HuH-7 (cell line): Measurements from ENCODE around the gene BMPR1B.

Experiments
- DNase-seq: peaks from one replicate; pipeline ENCODE4 v3.0.0; 2011; ENCODE audit warnings: low spot score

BMPR1B gene

GRCh38 chr4:94960708-94961107, 203.0 kb downstream of the BMPR1B start:
- DNase-seq = no peak

GRCh38 chr4:94961420-94961819, 203.7 kb downstream of the BMPR1B start:
- no peak for DNase-seq

GRCh38 chr4:94962484-94962883, 204.7 kb downstream of the BMPR1B start:
- DNase-seq = no peak

GRCh38 chr4:94965852-94966251, 208.1 kb downstream of the BMPR1B start:
- no peak for DNase-seq

GRCh38 chr4:94968493-94968892, 210.7 kb downstream of the BMPR1B start:
- no peak for DNase-seq

GRCh38 chr4:94970650-94971049, 212.9 kb downstream of the BMPR1B start:
- no peak for DNase-seq

- no peak for DNase-seq
Observed at GRCh38 chr4:94974773-94975172, 217.0 kb downstream of the BMPR1B start.

- no peak for DNase-seq
Observed at GRCh38 chr4:94976371-94977011, 218.7 kb downstream of the BMPR1B start.

- no peak for DNase-seq
Observed at GRCh38 chr4:94978904-94979303, 221.1 kb downstream of the BMPR1B start.

- no peak for DNase-seq
Observed at GRCh38 chr4:94979621-94980020, 221.9 kb downstream of the BMPR1B start.

GRCh38 chr4:94995684-94996394, 238.1 kb downstream of the BMPR1B start:
- no peak for DNase-seq

GRCh38 chr4:95000076-95000648, 242.4 kb downstream of the BMPR1B start:
- no peak for DNase-seq

GRCh38 chr4:95004912-95005311, 247.2 kb downstream of the BMPR1B start:
- DNase-seq = no peak

GRCh38 chr4:95007998-95008397, 250.2 kb downstream of the BMPR1B start:
- DNase-seq = no peak

GRCh38 chr4:95013236-95013635, 255.5 kb downstream of the BMPR1B start:
- no peak for DNase-seq

- DNase-seq = no peak
Observed at GRCh38 chr4:95014068-95014467, 256.3 kb downstream of the BMPR1B start.

GRCh38 chr4:95017305-95018064, 259.7 kb downstream of the BMPR1B start:
- no peak for DNase-seq

- no peak for DNase-seq
Observed at GRCh38 chr4:95018785-95019184, 261.0 kb downstream of the BMPR1B start.

GRCh38 chr4:95020521-95020920, 262.8 kb downstream of the BMPR1B start:
- DNase-seq = no peak

- DNase-seq = no peak
Observed at GRCh38 chr4:95021099-95021498, 263.3 kb downstream of the BMPR1B start.

- no peak for DNase-seq
Observed at GRCh38 chr4:95023110-95023509, 265.4 kb downstream of the BMPR1B start.

- DNase-seq = no peak
Observed at GRCh38 chr4:95027905-95028618, 270.3 kb downstream of the BMPR1B start.
